Suprapubic skin (tissue), 4 donors: ENCODE measurements around the gene HSFX3. TPM values are rescaled to one million over a fixed set of nuclear protein-coding genes. Genes with fewer than 3 reads are reported as not detected.
"Not testable (repeated sequence)": the region's sequence is repeated elsewhere in the genome, so short reads cannot be mapped to it uniquely, and the experiment has no call there.

ENCODE experiments used
- DNase-seq, 2 donors: peaks; one replicate each; pipeline ENCODE4 v3.0.0-alpha.2; 2019; ENCODE audit warnings: low spot score in 2 of 2
- H3K27ac ChIP-seq: fragments of 200-600 bp; sonication (generic); one replicate; pipeline ENCODE4 v1.5.1; 2019
- H3K27me3 ChIP-seq: fragments of 200-600 bp; sonication (generic); one replicate; pipeline ENCODE4 v1.5.1; 2019
- H3K36me3 ChIP-seq: fragments of 200-600 bp; sonication (generic); one replicate; pipeline ENCODE4 v1.5.1; 2019
- H3K4me1 ChIP-seq: fragments of 200-600 bp; sonication (generic); one replicate; pipeline ENCODE4 v1.5.1; 2019
- H3K4me3 ChIP-seq: fragments of 200-600 bp; sonication (generic); one replicate; pipeline ENCODE4 v1.5.1; 2019; ENCODE audit warnings: mild to moderate bottlenecking
- H3K9me3 ChIP-seq: fragments of 200-600 bp; sonication (generic); one replicate; pipeline ENCODE4 v1.5.1; 2019
- EP300 ChIP-seq: sonication (generic); formaldehyde crosslinking; IDR thresholded peaks from one replicate; pipeline ENCODE4 v1.6.1; 2017; ENCODE audit warnings: antibody characterized with exemption
- POLR2A ChIP-seq, 2 donors: fragments of 450-650 bp; IDR thresholded peaks; one replicate each; pipeline ENCODE4 v1.6.1; 2017; ENCODE audit warnings: antibody characterized with exemption in 2 of 2, mild to moderate bottlenecking in 2 of 2, moderate library complexity in 2 of 2
- POLR2AphosphoS5 ChIP-seq, 3 donors: sonication (generic); formaldehyde crosslinking; IDR thresholded peaks; one replicate each; pipeline ENCODE4 v1.6.1; 2017; ENCODE audit warnings: antibody characterized with exemption in 3 of 3
- WGBS: methylation state at CpG from one replicate; pipeline ENCODE4 v1.1.5; 2018; 5-methylcytosine and 5-hydroxymethylcytosine counted together
- total RNA-seq, 4 donors: library from RNA; depleted of rRNA; stranded (reverse); fragments of >200 nt; gene quantifications; one replicate each; pipeline ENCODE4 v1.1.0, GENCODE V29; 2016
- TF ChIP-seq, protein P1 (sequence below), 2 donors: fragments of 200-600 bp in 1 of 2; fragments of 450-650 bp in 1 of 2; sonication (generic) in 1 of 2; IDR thresholded peaks; one replicate each; pipeline ENCODE4 v1.5.1; 2016 to 2019; ENCODE audit warnings: antibody characterized with exemption in 2 of 2, mild to moderate bottlenecking in 1 of 2, moderate library complexity in 1 of 2

HSFX3 gene
- total RNA-seq, 4 donors from 2014 or later: not detected

- 46% methylated on average over 6 of the region's 6 CpGs for WGBS
- Histone ChIP-seq H3K36me3 (no peaks in the 10 kb centered on the region), H3K4me3 (no peak overlapping the region), H3K4me1 (no peaks in the 10 kb centered on the region), H3K27me3 (no peaks in the 10 kb centered on the region), H3K9me3 (no peaks in the 10 kb centered on the region), H3K27ac (no peak overlapping the region)
- no peak for TF ChIP-seq EP300
- TF ChIP-seq POLR2A (IDR thresholded peaks at IDR 0.05): no peak
- TF ChIP-seq, protein P1, sequence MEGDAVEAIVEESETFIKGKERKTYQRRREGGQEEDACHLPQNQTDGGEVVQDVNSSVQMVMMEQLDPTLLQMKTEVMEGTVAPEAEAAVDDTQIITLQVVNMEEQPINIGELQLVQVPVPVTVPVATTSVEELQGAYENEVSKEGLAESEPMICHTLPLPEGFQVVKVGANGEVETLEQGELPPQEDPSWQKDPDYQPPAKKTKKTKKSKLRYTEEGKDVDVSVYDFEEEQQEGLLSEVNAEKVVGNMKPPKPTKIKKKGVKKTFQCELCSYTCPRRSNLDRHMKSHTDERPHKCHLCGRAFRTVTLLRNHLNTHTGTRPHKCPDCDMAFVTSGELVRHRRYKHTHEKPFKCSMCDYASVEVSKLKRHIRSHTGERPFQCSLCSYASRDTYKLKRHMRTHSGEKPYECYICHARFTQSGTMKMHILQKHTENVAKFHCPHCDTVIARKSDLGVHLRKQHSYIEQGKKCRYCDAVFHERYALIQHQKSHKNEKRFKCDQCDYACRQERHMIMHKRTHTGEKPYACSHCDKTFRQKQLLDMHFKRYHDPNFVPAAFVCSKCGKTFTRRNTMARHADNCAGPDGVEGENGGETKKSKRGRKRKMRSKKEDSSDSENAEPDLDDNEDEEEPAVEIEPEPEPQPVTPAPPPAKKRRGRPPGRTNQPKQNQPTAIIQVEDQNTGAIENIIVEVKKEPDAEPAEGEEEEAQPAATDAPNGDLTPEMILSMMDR (IDR thresholded peaks at IDR 0.05): no peak
- TF ChIP-seq POLR2AphosphoS5 (IDR thresholded peaks at IDR 0.05): no peak
- no peak for DNase-seq
Observed at GRCh38 chrX:149570668-149571067, 20.9 kb upstream of the HSFX3 start.

DNA sequence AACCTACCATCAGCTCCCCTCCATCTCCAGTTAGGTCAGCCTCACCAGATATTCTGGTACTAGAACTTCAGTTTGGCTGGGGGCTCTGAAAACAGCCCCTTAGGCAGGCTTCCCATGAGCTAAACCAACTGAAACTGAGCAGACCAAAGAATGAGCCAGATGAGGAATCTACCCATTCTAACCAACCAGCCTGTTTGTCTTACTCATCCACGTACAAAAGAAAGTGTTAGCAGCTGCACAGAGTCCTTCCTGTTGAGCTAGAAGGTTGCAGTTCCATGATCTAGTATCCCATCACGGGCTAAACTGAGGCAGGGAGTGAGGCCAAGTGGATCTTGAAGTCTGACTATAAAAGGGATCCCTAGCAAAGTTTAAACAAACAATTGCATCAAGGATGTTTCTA, 20.0 kb upstream of the HSFX3 start:
- no peak overlapping the region for H3K4me3 ChIP-seq
- no peaks in the 10 kb centered on the region for H3K9me3 ChIP-seq
- 64% methylated on average over 2 of the region's 2 CpGs for WGBS
- TF ChIP-seq, protein P1 (IDR thresholded peaks at IDR 0.05): no peak
- TF ChIP-seq EP300 (no peak), POLR2AphosphoS5 (IDR thresholded peaks at IDR 0.05) (no peak), POLR2A (IDR thresholded peaks at IDR 0.05) (no peak)
- no peaks in the 10 kb centered on the region for H3K27me3 ChIP-seq
- DNase-seq: no peak
- H3K36me3 ChIP-seq: no peaks in the 10 kb centered on the region
- no peaks in the 10 kb centered on the region for H3K4me1 ChIP-seq
- H3K27ac ChIP-seq: no peak overlapping the region

GRCh38 chrX:149568701-149569296, 19.1 kb upstream of the HSFX3 start:
- Histone ChIP-seq H3K9me3 (no peaks in the 10 kb centered on the region), H3K27ac (no peak overlapping the region), H3K36me3 (no peaks in the 10 kb centered on the region), H3K27me3 (no peaks in the 10 kb centered on the region), H3K4me1 (no peaks in the 10 kb centered on the region), H3K4me3 (no peak overlapping the region)
- TF ChIP-seq EP300: no peak
- TF ChIP-seq, protein P1 (IDR thresholded peaks at IDR 0.05): no peak
- TF ChIP-seq POLR2AphosphoS5 (IDR thresholded peaks at IDR 0.05): no peak
- TF ChIP-seq POLR2A (IDR thresholded peaks at IDR 0.05): no peak
- no peak for DNase-seq
- WGBS: 68% methylated on average over 5 of the region's 5 CpGs

GRCh38 chrX:149567621-149568417, 18.1 kb upstream of the HSFX3 start:
- WGBS: 77% methylated on average over 6 of the region's 7 CpGs
- Histone ChIP-seq H3K27me3 (no peaks in the 10 kb centered on the region), H3K4me1 (no peaks in the 10 kb centered on the region), H3K9me3 (no peaks in the 10 kb centered on the region), H3K4me3 (no peak overlapping the region), H3K36me3 (no peaks in the 10 kb centered on the region), H3K27ac (no peak overlapping the region)
- DNase-seq: no peak
- no peak for TF ChIP-seq EP300
- TF ChIP-seq POLR2AphosphoS5 (IDR thresholded peaks at IDR 0.05): no peak
- TF ChIP-seq, protein P1 (IDR thresholded peaks at IDR 0.05): no peak
- TF ChIP-seq POLR2A (IDR thresholded peaks at IDR 0.05): no peak

- no peak overlapping the region for H3K4me3 ChIP-seq
- 89% methylated on average over 4 of the region's 4 CpGs for WGBS
- H3K4me1 ChIP-seq: no peaks in the 10 kb centered on the region
- H3K9me3 ChIP-seq: no peaks in the 10 kb centered on the region
- TF ChIP-seq, protein P1 (IDR thresholded peaks at IDR 0.05): no peak
- TF ChIP-seq POLR2A (IDR thresholded peaks at IDR 0.05): no peak
- no peak for TF ChIP-seq POLR2AphosphoS5 (IDR thresholded peaks at IDR 0.05)
- no peak for TF ChIP-seq EP300
- H3K27ac ChIP-seq: no peak overlapping the region
- no peak for DNase-seq
- no peaks in the 10 kb centered on the region for H3K36me3 ChIP-seq
- no peaks in the 10 kb centered on the region for H3K27me3 ChIP-seq
Observed at GRCh38 chrX:149563359-149563758, 13.6 kb upstream of the HSFX3 start.

DNA sequence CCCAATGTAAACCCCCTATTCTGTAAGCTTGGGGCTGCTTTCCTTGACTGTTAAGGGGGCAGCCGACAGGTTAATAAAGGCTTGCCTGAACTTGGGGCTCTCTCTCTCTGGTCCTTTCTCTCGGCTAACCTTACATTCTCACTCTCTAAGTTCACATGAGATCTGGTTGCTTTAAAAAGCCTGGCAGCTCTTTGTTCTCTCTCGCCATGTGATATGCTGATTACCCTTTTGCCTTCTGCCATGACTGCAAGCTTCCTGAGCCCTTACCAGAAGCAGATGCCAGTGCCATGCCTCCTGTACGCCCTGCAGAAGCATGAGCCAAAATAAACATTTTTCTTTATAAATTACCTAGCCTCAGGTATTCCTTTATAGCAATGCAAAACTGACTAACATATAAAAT, 5.5 kb upstream of the HSFX3 start:
- H3K9me3 ChIP-seq, H3K27ac ChIP-seq, H3K4me3 ChIP-seq, H3K4me1 ChIP-seq, H3K27me3 ChIP-seq, DNase-seq, H3K36me3 ChIP-seq: not testable (repeated sequence)
- WGBS: no CpG with 5 or more reads among the region's 4 CpGs

DNA sequence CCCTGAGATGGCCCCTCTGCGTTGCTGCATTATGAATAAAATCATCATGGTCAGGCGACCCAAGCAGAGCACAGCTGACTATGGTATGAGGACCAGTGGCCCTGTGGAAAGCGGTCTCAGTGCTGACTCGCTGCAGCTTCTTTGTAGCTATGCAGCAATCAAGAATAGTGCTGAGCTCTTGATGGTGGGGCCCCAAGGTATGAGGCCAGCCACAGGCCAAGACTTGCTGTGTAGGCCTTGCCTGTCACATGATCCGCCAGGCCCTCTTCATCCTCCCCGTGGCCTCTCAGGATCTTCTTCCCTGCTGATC, 2.2 kb upstream of the HSFX3 start:
- not testable (repeated sequence) for H3K9me3 ChIP-seq, H3K27me3 ChIP-seq
- no CpG with 5 or more reads among the region's 6 CpGs for WGBS

More for the DNA sequence above, 2.2 kb upstream of the HSFX3 start:
- H3K4me3 ChIP-seq, H3K4me1 ChIP-seq, DNase-seq, H3K27ac ChIP-seq, H3K36me3 ChIP-seq: not testable (repeated sequence)
